ENCODE data around the gene AHDC1.

GRCh38 chr1:27611450-27611849 lies 7.5 kb upstream of the AHDC1 start:
- TF ChIP-seq CTCF (IDR thresholded peaks at IDR 0.05; ENCODE audit: extremely low read depth in 1 of 2, insufficient read depth in 1 of 2, low read depth in 1 of 2, low read length in 2 of 2) (no peak), POLR2A (IDR thresholded peaks at IDR 0.05; ENCODE audit: low read depth, low read length) (no peak)
